IMR-90 (cell line): ENCODE measurements around the gene SLC25A26.

Experiments used
- CEBPB ChIP-seq: IDR thresholded peaks from 2 replicates; pipeline ENCODE4 v1.6.1; 2012; ENCODE audit warnings: low read depth, low read length, improper control_type of control experiment
- CTCF ChIP-seq: conservative IDR thresholded peaks from 2 replicates; pipeline ENCODE4 v1.5.1; 2012; ENCODE audit warnings: mild to moderate bottlenecking, low read depth, low read length, improper control_type of control experiment
- ELK1 ChIP-seq: fragments of 150-350 bp; IDR thresholded peaks from 2 replicates; pipeline ENCODE4 v1.6.1; 2016; ENCODE audit warnings: low read depth, mild to moderate bottlenecking, low read length, moderate library complexity, borderline replicate concordance
- MAFK ChIP-seq: IDR thresholded peaks from 2 replicates; pipeline ENCODE4 v1.6.1; 2012; ENCODE audit warnings: low read depth, low read length, improper control_type of control experiment
- NFE2L2 ChIP-seq: fragments of 150-350 bp; IDR thresholded peaks from 2 replicates; pipeline ENCODE4 v1.6.1; 2016; ENCODE audit warnings: low read depth, mild to moderate bottlenecking, low read length
- POLR2A ChIP-seq: IDR thresholded peaks from 2 replicates; pipeline ENCODE4 v1.6.1; 2012; ENCODE audit warnings: mild to moderate bottlenecking, low read depth, low read length
- RCOR1 ChIP-seq: IDR thresholded peaks from 2 replicates; pipeline ENCODE4 v1.6.1; 2012; ENCODE audit warnings: mild to moderate bottlenecking, low read length, improper control_type of control experiment; ENCODE audit not compliant: insufficient replicate concordance
- RFX5 ChIP-seq: IDR thresholded peaks from 2 replicates; pipeline ENCODE4 v1.8.0; 2012; ENCODE audit warnings: low read depth, mild to moderate bottlenecking, low read length, moderate library complexity

- TF ChIP-seq MAFK (no peak), CTCF (no peak), CEBPB (no peak), RCOR1 (no peak), POLR2A (no peak), NFE2L2 (no peak), ELK1 (no peak), RFX5 (no peak)
These were observed 22.1 kb downstream of the SLC25A26 start for GRCh38 chr3:66242788-66243464.
